HEK293 (cell line): ENCODE data around the gene MARCHF9.

Source experiments
- CTCF ChIA-PET: fragments of 350-600 bp; formaldehyde crosslinking; extraction: SDS; loops from one replicate; lab custom pipeline; 2021; ENCODE audit warnings: antibody characterized with exemption; lab: Yijun Ruan, JAX
- POLR2A ChIA-PET: fragments of 300-600 bp; formaldehyde crosslinking; extraction: SDS; loops from one replicate; lab custom pipeline; 2020; ENCODE audit warnings: antibody characterized with exemption, inconsistent platforms; lab: Yijun Ruan, JAX
- H3K27ac ChIP-seq: fragments of 200-500 bp; sonication (Bioruptor generic); 2 replicates; pipeline ENCODE4 v1.5.1; 2014; ENCODE audit warnings: low read depth, low read length, control low read depth, inconsistent platforms; ENCODE audit errors: extremely low read depth
- H3K36me3 ChIP-seq, 2 experiments: fragments of 200-500 bp in 1 of 2; sonication (Bioruptor generic) in 1 of 2; 1 replicate in 1 of 2; 2 replicates in 1 of 2; pipeline ENCODE4 v1.5.1; 2014 to 2017; ENCODE audit warnings: inconsistent platforms in 2 of 2, low read length in 2 of 2; ENCODE audit not compliant: control insufficient read depth in 2 of 2, insufficient read depth in 1 of 2
- H3K4me1 ChIP-seq: fragments of 200-500 bp; sonication (Bioruptor generic); 2 replicates; pipeline ENCODE4 v1.5.1; 2014; ENCODE audit warnings: mild to moderate bottlenecking, low read length, inconsistent platforms; ENCODE audit not compliant: control insufficient read depth, insufficient read depth
- H3K4me3 ChIP-seq: 2 replicates; pipeline ENCODE4 v1.5.1; 2011; ENCODE audit warnings: low read depth, mild to moderate bottlenecking, control low read depth, low read length, moderate library complexity
- H3K9me3 ChIP-seq: fragments of 200-500 bp; sonication (Bioruptor generic); 2 replicates; pipeline ENCODE4 v1.5.1; 2014; ENCODE audit warnings: low read depth, low read length, inconsistent platforms; ENCODE audit not compliant: control insufficient read depth, insufficient read depth
- BCL11B ChIP-seq: fragments of 450-650 bp; formaldehyde crosslinking; IDR thresholded peaks from 2 replicates; pipeline ENCODE4 v1.5.1; 2016; ENCODE audit warnings: low read depth, missing biosample characterization, missing genetic modification characterization
- EGR2 ChIP-seq: fragments of 450-650 bp; formaldehyde crosslinking; IDR thresholded peaks from 2 replicates; pipeline ENCODE4 v1.5.1; 2016; ENCODE audit warnings: low read depth, missing biosample characterization, missing genetic modification characterization
- GFI1B ChIP-seq: fragments of 450-650 bp; formaldehyde crosslinking; IDR thresholded peaks from 2 replicates; pipeline ENCODE4 v1.5.1; 2016; ENCODE audit warnings: missing biosample characterization, missing genetic modification characterization
- GLI2 ChIP-seq: fragments of 450-650 bp; formaldehyde crosslinking; IDR thresholded peaks from 2 replicates; pipeline ENCODE4; 2017; ENCODE audit warnings: missing biosample characterization, missing genetic modification characterization, low read depth, borderline replicate concordance
- IKZF3 ChIP-seq: fragments of 450-650 bp; IDR thresholded peaks from 2 replicates; pipeline ENCODE4 v1.5.0; 2018; ENCODE audit warnings: missing biosample characterization, mild to moderate bottlenecking, missing genetic modification characterization, moderate library complexity
- RBAK ChIP-seq: fragments of 450-650 bp; formaldehyde crosslinking; IDR thresholded peaks from 2 replicates; pipeline ENCODE4 v1.5.1; 2016; ENCODE audit warnings: missing biosample characterization, missing genetic modification characterization
- TCF7L2 ChIP-seq: IDR thresholded peaks from 2 replicates; pipeline ENCODE4 v1.6.1; 2011; ENCODE audit warnings: low read depth, mild to moderate bottlenecking, inconsistent platforms, low read length, moderate library complexity, borderline replicate concordance
- WT1 ChIP-seq: fragments of 450-650 bp; formaldehyde crosslinking; IDR thresholded peaks from 2 replicates; pipeline ENCODE4 v1.5.1; 2016; ENCODE audit warnings: missing biosample characterization, missing genetic modification characterization
- YY1 ChIP-seq: fragments of 450-650 bp; formaldehyde crosslinking; IDR thresholded peaks from 2 replicates; pipeline ENCODE4 v1.5.1; 2018; ENCODE audit warnings: missing biosample characterization, missing genetic modification characterization
- ZNF10 ChIP-seq: fragments of 450-650 bp; formaldehyde crosslinking; IDR thresholded peaks from 2 replicates; pipeline ENCODE4 v1.5.1; 2017; ENCODE audit warnings: missing biosample characterization, missing genetic modification characterization
- ZNF157 ChIP-seq: fragments of 450-650 bp; formaldehyde crosslinking; IDR thresholded peaks from 2 replicates; pipeline ENCODE4 v1.5.1; 2016; ENCODE audit warnings: missing biosample characterization, missing genetic modification characterization
- ZNF2 ChIP-seq: fragments of 450-650 bp; formaldehyde crosslinking; IDR thresholded peaks from 2 replicates; pipeline ENCODE4 v1.5.1; 2016; ENCODE audit warnings: missing biosample characterization, missing genetic modification characterization
- ZNF274 ChIP-seq, 2 experiments: fragments of 200-500 bp in 1 of 2; fragments of 450-650 bp in 1 of 2; sonication (Bioruptor generic) in 1 of 2; formaldehyde crosslinking in 1 of 2; IDR thresholded peaks; 2 replicates each; pipeline versions ENCODE4 v1.5.1 to v1.6.1; 2014 to 2016; ENCODE audit warnings: borderline replicate concordance in 1 of 2, inconsistent platforms in 1 of 2, low read length in 1 of 2, missing biosample characterization in 1 of 2, missing genetic modification characterization in 1 of 2
- ZNF366 ChIP-seq: fragments of 450-650 bp; formaldehyde crosslinking; conservative IDR thresholded peaks from 2 replicates; pipeline ENCODE4 v1.5.1; 2016; ENCODE audit warnings: missing biosample characterization, missing genetic modification characterization
- ZNF48 ChIP-seq: fragments of 450-650 bp; formaldehyde crosslinking; IDR thresholded peaks from 2 replicates; pipeline ENCODE4 v1.5.1; 2016; ENCODE audit warnings: missing biosample characterization, missing genetic modification characterization
- ZNF558 ChIP-seq: fragments of 450-650 bp; formaldehyde crosslinking; IDR thresholded peaks from 2 replicates; pipeline ENCODE4 v1.5.1; 2016; ENCODE audit warnings: missing biosample characterization, missing genetic modification characterization
- ZNF571 ChIP-seq: fragments of 450-650 bp; formaldehyde crosslinking; IDR thresholded peaks from 2 replicates; pipeline ENCODE4 v1.5.0; 2017; ENCODE audit warnings: missing biosample characterization, missing genetic modification characterization
- ZNF654 ChIP-seq: fragments of 450-650 bp; formaldehyde crosslinking; IDR thresholded peaks from 2 replicates; pipeline ENCODE4 v1.5.1; 2016; ENCODE audit warnings: low read depth, missing biosample characterization, missing genetic modification characterization
- ZNF701 ChIP-seq: fragments of 450-650 bp; formaldehyde crosslinking; IDR thresholded peaks from 2 replicates; pipeline ENCODE4 v1.5.1; 2016; ENCODE audit warnings: missing biosample characterization, missing genetic modification characterization
- ZSCAN16 ChIP-seq: fragments of 450-650 bp; formaldehyde crosslinking; IDR thresholded peaks from 2 replicates; pipeline ENCODE4 v1.5.1; 2016; ENCODE audit warnings: missing biosample characterization, missing genetic modification characterization
- TF ChIP-seq, protein P1 (sequence below): fragments of 450-650 bp; formaldehyde crosslinking; IDR thresholded peaks from 2 replicates; pipeline ENCODE4 v1.5.1; 2017; ENCODE audit warnings: missing biosample characterization, missing genetic modification characterization
- TF ChIP-seq, protein P2 (sequence below): fragments of 450-650 bp; formaldehyde crosslinking; IDR thresholded peaks from 2 replicates; pipeline ENCODE4 v1.5.1; 2016; ENCODE audit warnings: missing biosample characterization, missing genetic modification characterization
- TF ChIP-seq, protein P3 (sequence below): fragments of 450-650 bp; formaldehyde crosslinking; IDR thresholded peaks from 2 replicates; pipeline ENCODE4 v1.5.1; 2016; ENCODE audit warnings: missing biosample characterization, missing genetic modification characterization
- TF ChIP-seq, protein P4 (sequence below): fragments of 450-650 bp; formaldehyde crosslinking; IDR thresholded peaks from 2 replicates; pipeline ENCODE4 v1.5.1; 2017; ENCODE audit warnings: missing biosample characterization, missing genetic modification characterization
- TF ChIP-seq, protein P5 (sequence below): fragments of 450-650 bp; formaldehyde crosslinking; IDR thresholded peaks from 2 replicates; pipeline ENCODE4 v1.5.1; 2016; ENCODE audit warnings: missing biosample characterization, missing genetic modification characterization

The MARCHF9 gene

DNA sequence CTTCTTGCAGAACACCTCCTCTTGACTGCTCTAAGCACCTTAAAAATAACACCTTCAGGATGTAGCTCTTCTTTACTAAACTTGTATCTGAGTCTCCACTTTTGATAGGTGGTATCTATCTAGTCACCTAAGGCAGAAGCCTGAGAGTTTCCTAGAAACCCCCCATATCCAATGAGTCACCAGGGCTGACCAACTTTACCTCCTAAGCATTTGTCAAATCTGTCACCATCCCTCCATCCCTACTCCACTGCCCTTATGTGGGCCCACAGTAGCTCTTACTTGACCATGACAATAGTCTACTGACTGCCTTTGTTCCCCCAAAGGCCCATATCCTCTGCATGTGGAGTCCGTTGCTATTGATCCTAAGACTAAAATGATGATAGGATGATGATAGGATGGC lies 47.7 kb downstream of the MARCHF9 start:
- H3K27ac ChIP-seq, result no peak overlapping the region
- H3K9me3 ChIP-seq, result no peaks in the 10 kb centered on the region
- H3K4me3 ChIP-seq, result no peak overlapping the region
- TF ChIP-seq, protein P1, sequence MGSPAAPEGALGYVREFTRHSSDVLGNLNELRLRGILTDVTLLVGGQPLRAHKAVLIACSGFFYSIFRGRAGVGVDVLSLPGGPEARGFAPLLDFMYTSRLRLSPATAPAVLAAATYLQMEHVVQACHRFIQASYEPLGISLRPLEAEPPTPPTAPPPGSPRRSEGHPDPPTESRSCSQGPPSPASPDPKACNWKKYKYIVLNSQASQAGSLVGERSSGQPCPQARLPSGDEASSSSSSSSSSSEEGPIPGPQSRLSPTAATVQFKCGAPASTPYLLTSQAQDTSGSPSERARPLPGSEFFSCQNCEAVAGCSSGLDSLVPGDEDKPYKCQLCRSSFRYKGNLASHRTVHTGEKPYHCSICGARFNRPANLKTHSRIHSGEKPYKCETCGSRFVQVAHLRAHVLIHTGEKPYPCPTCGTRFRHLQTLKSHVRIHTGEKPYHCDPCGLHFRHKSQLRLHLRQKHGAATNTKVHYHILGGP (tag by site-specific recombination), result peak; percentile 16; the same call in 1 of the 2 replicates
- peak; percentile 47 for TF ChIP-seq ZNF157 (tag by site-specific recombination)
- TF ChIP-seq RBAK, result no peak
- TF ChIP-seq ZNF366, result peak; percentile 49; the same call in 1 of the 2 replicates
- no peak for TF ChIP-seq EGR2 (tag by site-specific recombination)
- no peak for TF ChIP-seq GFI1B (tag by site-specific recombination)
- TF ChIP-seq, all 188 proteins: peak for 3
- no peaks in the 10 kb centered on the region for H3K4me1 ChIP-seq
- ChIA-PET CTCF (interaction anchor here (0.6 to 3.1 kb wide), 24 partner anchors 9 to 1611 kb away, joined by 3 to 27 read pairs (median 4); partner anchors contain the start of genes AVIL and TSFM), POLR2A (interaction anchor here (1.2 kb wide), 1 partner anchor 19 kb away, joined by 4 read pairs; no protein-coding TSS in a partner anchor)
- H3K36me3 ChIP-seq, result peaks cover 8 to 59% of the 10 kb centered on the region in 2 experiments; a peak in 2 of 3 replicates

DNA sequence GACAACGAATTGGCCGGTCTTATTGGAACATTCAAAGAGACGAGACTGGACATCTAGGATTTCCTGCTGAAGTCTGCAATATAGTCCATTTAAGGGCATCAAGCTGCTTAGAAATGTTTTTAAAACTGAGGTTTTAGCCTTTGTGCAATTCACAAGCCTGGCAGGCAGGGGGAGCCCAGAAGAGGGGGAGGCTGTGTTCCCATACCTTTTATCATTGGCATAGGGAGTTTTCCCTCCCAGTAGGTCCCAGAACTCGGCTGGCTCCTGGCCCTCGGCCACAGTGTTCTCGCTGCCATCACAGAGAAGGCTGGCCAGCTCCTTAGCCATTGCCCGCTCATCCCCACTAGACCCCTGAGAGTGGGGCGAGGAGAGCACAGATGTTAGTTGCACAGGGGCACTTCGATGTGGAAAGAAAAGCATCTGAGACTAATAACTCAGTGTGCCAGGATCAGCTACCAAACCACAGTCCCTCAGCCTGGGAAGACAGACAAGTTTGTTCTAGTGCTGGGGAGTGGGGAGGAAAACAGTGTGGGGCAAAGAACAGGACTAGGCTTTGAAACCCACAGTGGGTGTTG lies 48.5 kb downstream of the MARCHF9 start:
- H3K27ac ChIP-seq, result no peak overlapping the region
- H3K36me3 ChIP-seq, result peaks cover 8 to 61% of the 10 kb centered on the region in 2 experiments; a peak in 2 of 3 replicates
- H3K4me3 ChIP-seq, result no peak overlapping the region
- POLR2A ChIA-PET, result interaction anchor here (1.2 kb wide), 1 partner anchor 20 kb away, joined by 4 read pairs; no protein-coding TSS in a partner anchor
- H3K9me3 ChIP-seq, result no peaks in the 10 kb centered on the region
- CTCF ChIA-PET, result interaction anchor here (0.6 to 3.1 kb wide), 25 partner anchors 9 to 1612 kb away, joined by 3 to 27 read pairs (median 4); partner anchors contain the start of genes AVIL and TSFM
- H3K4me1 ChIP-seq, result no peaks in the 10 kb centered on the region
- TF ChIP-seq, protein P2, sequence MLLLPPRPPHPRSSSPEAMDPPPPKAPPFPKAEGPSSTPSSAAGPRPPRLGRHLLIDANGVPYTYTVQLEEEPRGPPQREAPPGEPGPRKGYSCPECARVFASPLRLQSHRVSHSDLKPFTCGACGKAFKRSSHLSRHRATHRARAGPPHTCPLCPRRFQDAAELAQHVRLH (tag by site-specific recombination), result no peak
- TF ChIP-seq, protein P3, sequence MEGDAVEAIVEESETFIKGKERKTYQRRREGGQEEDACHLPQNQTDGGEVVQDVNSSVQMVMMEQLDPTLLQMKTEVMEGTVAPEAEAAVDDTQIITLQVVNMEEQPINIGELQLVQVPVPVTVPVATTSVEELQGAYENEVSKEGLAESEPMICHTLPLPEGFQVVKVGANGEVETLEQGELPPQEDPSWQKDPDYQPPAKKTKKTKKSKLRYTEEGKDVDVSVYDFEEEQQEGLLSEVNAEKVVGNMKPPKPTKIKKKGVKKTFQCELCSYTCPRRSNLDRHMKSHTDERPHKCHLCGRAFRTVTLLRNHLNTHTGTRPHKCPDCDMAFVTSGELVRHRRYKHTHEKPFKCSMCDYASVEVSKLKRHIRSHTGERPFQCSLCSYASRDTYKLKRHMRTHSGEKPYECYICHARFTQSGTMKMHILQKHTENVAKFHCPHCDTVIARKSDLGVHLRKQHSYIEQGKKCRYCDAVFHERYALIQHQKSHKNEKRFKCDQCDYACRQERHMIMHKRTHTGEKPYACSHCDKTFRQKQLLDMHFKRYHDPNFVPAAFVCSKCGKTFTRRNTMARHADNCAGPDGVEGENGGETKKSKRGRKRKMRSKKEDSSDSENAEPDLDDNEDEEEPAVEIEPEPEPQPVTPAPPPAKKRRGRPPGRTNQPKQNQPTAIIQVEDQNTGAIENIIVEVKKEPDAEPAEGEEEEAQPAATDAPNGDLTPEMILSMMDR (tag by site-specific recombination), result peak; percentile 60
- TF ChIP-seq ZNF48 (tag by site-specific recombination), result no peak
- no peak for TF ChIP-seq YY1
- TF ChIP-seq IKZF3 (tag by site-specific recombination), result peak; percentile 37; the same call in 1 of the 2 replicates
- TF ChIP-seq, protein P4, sequence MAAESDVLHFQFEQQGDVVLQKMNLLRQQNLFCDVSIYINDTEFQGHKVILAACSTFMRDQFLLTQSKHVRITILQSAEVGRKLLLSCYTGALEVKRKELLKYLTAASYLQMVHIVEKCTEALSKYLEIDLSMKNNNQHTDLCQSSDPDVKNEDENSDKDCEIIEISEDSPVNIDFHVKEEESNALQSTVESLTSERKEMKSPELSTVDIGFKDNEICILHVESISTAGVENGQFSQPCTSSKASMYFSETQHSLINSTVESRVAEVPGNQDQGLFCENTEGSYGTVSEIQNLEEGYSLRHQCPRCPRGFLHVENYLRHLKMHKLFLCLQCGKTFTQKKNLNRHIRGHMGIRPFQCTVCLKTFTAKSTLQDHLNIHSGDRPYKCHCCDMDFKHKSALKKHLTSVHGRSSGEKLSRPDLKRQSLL, result no peak
- TF ChIP-seq ZNF2 (tag by site-specific recombination), result 0 out of 2 replicates have a peak, but pooled peaks have one; percentile 40
- TF ChIP-seq ZNF654 (tag by site-specific recombination), result peak; percentile 15; the same call in 1 of the 2 replicates

DNA sequence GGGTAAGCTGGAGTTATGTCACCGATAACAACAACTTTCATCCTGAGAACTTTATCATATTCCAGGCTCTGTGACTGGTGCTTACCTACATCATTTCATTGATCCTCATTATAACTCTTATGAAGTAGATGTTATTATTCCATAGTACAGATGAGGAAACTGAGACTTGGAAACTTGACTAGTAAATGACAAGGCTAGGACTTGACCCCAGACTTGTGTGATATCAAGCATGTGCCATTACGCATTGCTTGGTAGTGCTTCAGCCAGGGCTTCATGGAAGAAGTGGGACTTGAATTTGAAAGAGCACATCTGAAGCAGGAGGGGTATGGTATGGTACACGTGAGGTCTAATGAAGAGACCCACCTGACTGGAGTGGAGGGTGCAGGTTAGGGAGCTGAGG lies 51.8 kb downstream of the MARCHF9 start:
- ChIA-PET CTCF (interaction anchor here (0.6 to 0.8 kb wide), 3 partner anchors 10 to 99 kb away, joined by 3 to 4 read pairs (median 3); no protein-coding TSS in a partner anchor), POLR2A (no interaction called here)
- Histone ChIP-seq H3K27ac (no peak overlapping the region), H3K4me3 (no peak overlapping the region), H3K9me3 (no peaks in the 10 kb centered on the region), H3K4me1 (no peaks in the 10 kb centered on the region), H3K36me3 (peaks cover 5 to 68% of the 10 kb centered on the region in 2 experiments; a peak in 2 of 3 replicates)
- TF ChIP-seq ZNF571 (tag by site-specific recombination) (no peak), WT1 (tag by site-specific recombination) (no peak), TCF7L2 (no peak), ZNF10 (no peak), ZNF558 (tag by site-specific recombination) (no peak), ZNF274 (IDR thresholded peaks at IDR 0.05; ENCODE audit: low read length) (no peak), ZNF274 (tag by site-specific recombination; IDR thresholded peaks at IDR 0.05; ENCODE audit: borderline replicate concordance) (no peak), ZNF701 (no peak), ZSCAN16 (no peak), GLI2 (tag by site-specific recombination) (no peak), BCL11B (tag by site-specific recombination) (no peak), IKZF3 (tag by site-specific recombination) (no peak)
- TF ChIP-seq, protein P5, sequence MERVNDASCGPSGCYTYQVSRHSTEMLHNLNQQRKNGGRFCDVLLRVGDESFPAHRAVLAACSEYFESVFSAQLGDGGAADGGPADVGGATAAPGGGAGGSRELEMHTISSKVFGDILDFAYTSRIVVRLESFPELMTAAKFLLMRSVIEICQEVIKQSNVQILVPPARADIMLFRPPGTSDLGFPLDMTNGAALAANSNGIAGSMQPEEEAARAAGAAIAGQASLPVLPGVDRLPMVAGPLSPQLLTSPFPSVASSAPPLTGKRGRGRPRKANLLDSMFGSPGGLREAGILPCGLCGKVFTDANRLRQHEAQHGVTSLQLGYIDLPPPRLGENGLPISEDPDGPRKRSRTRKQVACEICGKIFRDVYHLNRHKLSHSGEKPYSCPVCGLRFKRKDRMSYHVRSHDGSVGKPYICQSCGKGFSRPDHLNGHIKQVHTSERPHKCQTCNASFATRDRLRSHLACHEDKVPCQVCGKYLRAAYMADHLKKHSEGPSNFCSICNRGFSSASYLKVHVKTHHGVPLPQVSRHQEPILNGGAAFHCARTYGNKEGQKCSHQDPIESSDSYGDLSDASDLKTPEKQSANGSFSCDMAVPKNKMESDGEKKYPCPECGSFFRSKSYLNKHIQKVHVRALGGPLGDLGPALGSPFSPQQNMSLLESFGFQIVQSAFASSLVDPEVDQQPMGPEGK (tag by site-specific recombination), result no peak
